ENCODE results near the gene EFNA5.

Gene EFNA5

DNA sequence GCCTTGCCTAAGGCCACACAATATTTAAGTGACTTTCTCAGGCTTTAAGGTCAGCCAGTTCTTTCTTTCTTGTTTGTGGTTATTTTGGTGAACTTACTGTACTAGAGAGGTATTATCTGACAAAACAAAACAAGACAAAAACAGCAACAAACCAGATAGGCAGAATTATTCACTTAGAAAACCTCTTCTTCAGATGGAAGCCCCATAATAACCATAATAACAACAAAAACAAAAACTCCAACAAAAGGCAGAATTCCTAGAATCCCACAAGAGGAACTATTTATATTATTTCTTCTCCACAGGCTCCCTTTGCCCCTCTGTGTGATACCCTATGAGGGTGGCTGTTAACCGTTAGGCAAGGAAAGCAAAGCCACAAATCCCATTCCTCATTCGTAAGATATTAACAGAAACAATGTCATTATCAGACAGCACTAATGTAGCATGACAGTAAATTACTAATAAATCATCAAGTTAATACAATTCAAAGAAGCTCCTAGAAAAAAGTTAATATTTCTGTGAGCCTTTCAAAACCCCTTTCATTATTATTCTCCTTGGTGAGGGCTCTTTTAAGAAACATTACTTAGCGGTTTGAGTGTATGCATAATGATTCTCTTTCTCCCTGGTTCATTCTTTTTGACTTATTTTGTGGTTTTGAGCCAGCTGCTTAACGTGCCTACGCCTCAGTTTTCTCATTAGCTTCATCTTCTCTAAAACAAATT lies 274.9 kb downstream of the EFNA5 start:
- no peak for ATAC-seq (replicated peaks; ENCODE audit: extremely low read depth, poor library complexity, severe bottlenecking)
- no peak for DNase-seq (ENCODE audit: low spot score in 2 of 2)
- H3K4me1 Mint-ChIP-seq = peaks cover 16% of the 10 kb centered on the region
- peak overlapping the region; percentile 8 for H3K4me3 Mint-ChIP-seq
- H3K9me3 Mint-ChIP-seq = no peaks in the 10 kb centered on the region
- peaks cover 4% of the 10 kb centered on the region for H3K36me3 Mint-ChIP-seq (ENCODE audit: insufficient read depth)
- H3K27ac Mint-ChIP-seq (ENCODE audit: low read depth) = peak overlapping the region; percentile 85
- H3K27me3 Mint-ChIP-seq = no peaks in the 10 kb centered on the region

DNA sequence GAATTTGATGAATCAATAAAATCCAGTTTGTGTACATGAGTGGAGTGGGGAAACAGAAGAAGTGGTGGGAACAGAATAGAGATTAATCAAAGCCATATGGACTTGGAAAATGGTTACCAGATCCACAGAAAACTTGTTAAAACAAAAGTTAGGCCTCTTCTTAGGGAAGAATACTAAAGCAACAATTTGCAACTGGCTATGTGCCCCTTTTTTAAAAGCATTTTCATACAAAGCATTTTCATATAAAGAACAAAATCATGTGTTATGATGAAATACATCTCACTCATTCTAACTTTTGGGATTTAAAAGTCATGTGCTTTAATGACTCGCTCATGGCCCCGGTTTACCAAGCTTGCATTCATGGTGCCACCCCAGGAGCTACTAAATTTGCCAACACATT lies 276.9 kb downstream of the EFNA5 start:
- ATAC-seq (replicated peaks; ENCODE audit: extremely low read depth, poor library complexity, severe bottlenecking) (no peak), DNase-seq (ENCODE audit: low spot score in 2 of 2) (no peak)
- H3K4me3 Mint-ChIP-seq = no peak overlapping the region
- no peak overlapping the region for H3K27ac Mint-ChIP-seq (ENCODE audit: low read depth)
- H3K36me3 Mint-ChIP-seq (ENCODE audit: insufficient read depth) = peaks cover 4% of the 10 kb centered on the region
- H3K4me1 Mint-ChIP-seq = peaks cover 28% of the 10 kb centered on the region
- H3K9me3 Mint-ChIP-seq = no peaks in the 10 kb centered on the region
- no peaks in the 10 kb centered on the region for H3K27me3 Mint-ChIP-seq

DNA sequence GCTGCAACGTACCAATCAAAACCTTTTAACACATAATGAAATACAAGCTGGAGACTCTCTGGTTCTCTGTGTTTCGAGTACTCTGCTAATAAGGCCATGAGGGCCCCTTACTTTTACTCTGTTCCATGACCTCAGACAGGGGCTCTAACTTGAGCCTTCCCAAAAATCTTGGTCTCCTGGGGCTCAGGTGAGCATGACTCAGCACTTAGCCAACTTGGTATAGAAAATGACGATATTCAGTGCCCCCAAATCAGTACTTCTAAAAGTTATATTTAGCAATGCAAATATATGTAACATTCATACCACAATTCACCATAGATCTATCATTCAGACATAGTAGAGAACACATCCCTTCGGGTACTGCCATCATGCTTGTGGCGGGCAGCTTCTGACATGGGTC lies 278.9 kb downstream of the EFNA5 start:
- Mint-ChIP-seq H3K4me1 (peaks cover 47% of the 10 kb centered on the region), H3K36me3 (ENCODE audit: insufficient read depth) (peaks cover 4% of the 10 kb centered on the region), H3K27me3 (no peaks in the 10 kb centered on the region), H3K27ac (ENCODE audit: low read depth) (no peak overlapping the region), H3K9me3 (no peaks in the 10 kb centered on the region), H3K4me3 (no peak overlapping the region)
- no peak for ATAC-seq (replicated peaks; ENCODE audit: extremely low read depth, poor library complexity, severe bottlenecking)
- no peak for DNase-seq (ENCODE audit: low spot score in 2 of 2)

DNA sequence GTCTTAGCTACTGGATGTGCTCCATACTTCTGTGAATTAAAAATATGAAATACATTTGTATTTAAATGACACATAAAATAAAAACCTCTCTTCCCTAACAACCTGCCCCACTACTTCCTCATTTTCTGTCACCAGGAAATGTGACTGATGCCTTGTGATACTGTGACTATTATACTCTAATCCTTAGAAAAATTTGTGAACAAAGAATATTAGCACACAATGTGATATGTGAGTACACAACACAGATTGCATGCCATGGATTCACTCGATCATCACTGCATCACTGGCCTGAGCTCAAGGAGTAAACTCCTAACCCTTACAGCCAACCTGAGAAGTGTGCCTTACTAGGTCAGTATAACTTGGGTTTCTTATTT lies 281.0 kb downstream of the EFNA5 start:
- no peak overlapping the region for H3K4me3 Mint-ChIP-seq

DNA sequence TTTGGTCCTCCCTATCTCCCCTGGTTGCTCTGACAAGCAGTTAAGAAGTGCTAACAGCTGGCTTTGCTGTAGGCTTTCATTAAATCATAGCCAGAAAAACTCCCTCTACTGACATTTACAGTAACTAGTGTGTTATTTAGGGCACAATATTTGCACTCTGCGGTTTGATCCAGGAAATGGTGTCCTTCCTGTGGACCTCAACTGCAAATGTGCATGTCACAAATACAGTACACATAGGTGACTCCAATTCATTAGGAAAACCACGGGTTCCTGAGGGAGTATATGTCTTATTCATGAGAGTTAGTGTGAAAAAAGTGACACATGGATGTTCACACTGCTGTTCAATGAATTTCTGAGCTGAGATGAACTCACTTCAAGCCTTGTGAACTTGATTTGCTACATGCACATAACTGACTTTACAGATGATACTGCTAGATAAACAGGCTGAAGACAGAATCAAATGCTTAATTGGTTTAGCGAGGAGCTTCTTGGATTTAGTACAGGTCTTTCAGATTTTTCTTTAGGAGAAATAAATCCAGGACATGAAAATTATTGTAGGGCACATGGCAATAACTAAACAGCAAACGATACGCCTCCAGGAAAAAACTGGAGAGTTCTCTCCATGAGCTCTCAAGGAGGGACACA lies 281.5 kb downstream of the EFNA5 start:
- H3K4me3 Mint-ChIP-seq = peak overlapping the region; percentile 51
- no peaks in the 10 kb centered on the region for H3K36me3 Mint-ChIP-seq (ENCODE audit: insufficient read depth)
- peak in 1 of 2 donors; percentile 27 for DNase-seq (ENCODE audit: low spot score in 2 of 2)
- ATAC-seq (replicated peaks; ENCODE audit: extremely low read depth, poor library complexity, severe bottlenecking) = peak; percentile 76
- peak overlapping the region; percentile 77 for H3K27ac Mint-ChIP-seq (ENCODE audit: low read depth)
- no peaks in the 10 kb centered on the region for H3K27me3 Mint-ChIP-seq
- H3K4me1 Mint-ChIP-seq = peaks cover 33% of the 10 kb centered on the region
- H3K9me3 Mint-ChIP-seq = no peaks in the 10 kb centered on the region

More for the DNA sequence above, 281.0 kb downstream of the EFNA5 start:
- no peaks in the 10 kb centered on the region for H3K9me3 Mint-ChIP-seq
- no peaks in the 10 kb centered on the region for H3K36me3 Mint-ChIP-seq (ENCODE audit: insufficient read depth)
- peaks cover 33% of the 10 kb centered on the region for H3K4me1 Mint-ChIP-seq
- no peaks in the 10 kb centered on the region for H3K27me3 Mint-ChIP-seq
- peak overlapping the region; percentile 77 for H3K27ac Mint-ChIP-seq (ENCODE audit: low read depth)
- ATAC-seq (replicated peaks; ENCODE audit: extremely low read depth, poor library complexity, severe bottlenecking) (no peak), DNase-seq (ENCODE audit: low spot score in 2 of 2) (no peak)

DNA sequence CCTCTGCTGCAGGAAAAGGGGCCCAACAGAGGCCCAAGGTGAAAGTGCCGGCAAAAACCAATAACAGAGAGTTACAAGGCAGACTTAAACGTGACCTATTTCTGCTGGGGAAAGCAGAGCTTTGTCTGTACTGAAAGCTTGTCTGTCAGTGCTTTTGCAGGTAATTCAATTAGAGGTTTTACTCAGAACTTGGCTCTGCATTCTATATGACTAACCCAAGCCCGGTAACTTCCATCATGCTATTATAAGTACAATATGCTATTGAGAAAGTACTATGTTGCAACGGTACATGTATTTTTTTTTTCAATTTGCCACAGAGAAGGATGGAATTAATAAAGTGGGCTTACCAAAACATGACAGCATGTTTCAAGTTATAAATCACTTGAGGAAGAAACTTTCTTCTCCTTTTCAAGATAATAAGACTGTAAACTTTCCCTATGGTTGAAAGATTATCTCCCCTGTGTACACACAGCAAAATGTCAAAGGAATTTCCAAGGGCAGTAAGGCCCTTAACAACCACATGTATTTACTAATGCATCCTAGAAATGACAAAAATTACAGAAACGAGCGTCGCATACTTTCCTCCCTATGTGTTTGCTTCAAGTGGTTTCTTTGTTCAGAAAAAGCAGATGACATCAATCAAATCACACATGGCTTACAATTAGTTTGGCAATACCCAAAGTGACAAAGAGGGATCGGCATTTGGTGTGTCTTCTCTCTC lies 282.4 kb downstream of the EFNA5 start:
- H3K9me3 Mint-ChIP-seq = no peaks in the 10 kb centered on the region
- no peaks in the 10 kb centered on the region for H3K27me3 Mint-ChIP-seq
- H3K36me3 Mint-ChIP-seq (ENCODE audit: insufficient read depth) = peaks cover under 1% of the 10 kb centered on the region
- peaks cover 33% of the 10 kb centered on the region for H3K4me1 Mint-ChIP-seq
- ATAC-seq (replicated peaks; ENCODE audit: extremely low read depth, poor library complexity, severe bottlenecking) (peak; percentile 41), DNase-seq (ENCODE audit: low spot score in 2 of 2) (no peak)
- peak overlapping the region; percentile 51 for H3K4me3 Mint-ChIP-seq
- peak overlapping the region; percentile 77 for H3K27ac Mint-ChIP-seq (ENCODE audit: low read depth)

DNA sequence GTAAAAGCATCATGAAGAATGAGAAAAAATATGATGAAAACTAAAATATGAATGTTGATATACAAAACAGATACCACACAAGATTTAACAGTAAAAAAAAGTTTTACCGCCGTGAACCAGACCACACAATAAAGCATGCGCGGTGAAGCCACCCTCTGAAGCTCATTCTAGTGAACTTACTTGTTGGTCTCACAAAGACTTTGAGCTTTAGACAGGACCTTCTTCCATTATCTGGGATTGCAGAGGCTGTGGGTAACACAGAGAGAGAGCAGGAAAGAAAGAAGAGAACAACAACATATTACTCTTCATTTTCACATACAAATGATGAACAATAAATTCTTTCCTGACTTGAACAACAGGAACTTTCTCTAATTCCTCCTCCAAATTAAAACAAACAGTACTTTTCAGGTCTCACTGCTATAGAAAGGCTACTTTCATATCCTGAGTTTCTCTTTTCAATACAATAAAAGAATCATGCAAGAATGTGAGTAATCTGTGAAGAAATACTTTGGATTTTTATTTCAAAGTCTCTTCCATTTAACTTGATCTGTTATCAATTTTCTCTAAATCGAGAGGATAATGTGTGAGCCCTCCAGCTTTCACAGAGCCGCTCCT lies 283.1 kb downstream of the EFNA5 start:
- H3K27me3 Mint-ChIP-seq = no peaks in the 10 kb centered on the region
- no peaks in the 10 kb centered on the region for H3K9me3 Mint-ChIP-seq
- no peak for ATAC-seq (replicated peaks; ENCODE audit: extremely low read depth, poor library complexity, severe bottlenecking)
- H3K4me3 Mint-ChIP-seq = peak overlapping the region; percentile 51
- peak overlapping the region; percentile 77 for H3K27ac Mint-ChIP-seq (ENCODE audit: low read depth)
- peaks cover 33% of the 10 kb centered on the region for H3K4me1 Mint-ChIP-seq
- no peak for DNase-seq (ENCODE audit: low spot score in 2 of 2)
- peaks cover 2% of the 10 kb centered on the region for H3K36me3 Mint-ChIP-seq (ENCODE audit: insufficient read depth)

DNA sequence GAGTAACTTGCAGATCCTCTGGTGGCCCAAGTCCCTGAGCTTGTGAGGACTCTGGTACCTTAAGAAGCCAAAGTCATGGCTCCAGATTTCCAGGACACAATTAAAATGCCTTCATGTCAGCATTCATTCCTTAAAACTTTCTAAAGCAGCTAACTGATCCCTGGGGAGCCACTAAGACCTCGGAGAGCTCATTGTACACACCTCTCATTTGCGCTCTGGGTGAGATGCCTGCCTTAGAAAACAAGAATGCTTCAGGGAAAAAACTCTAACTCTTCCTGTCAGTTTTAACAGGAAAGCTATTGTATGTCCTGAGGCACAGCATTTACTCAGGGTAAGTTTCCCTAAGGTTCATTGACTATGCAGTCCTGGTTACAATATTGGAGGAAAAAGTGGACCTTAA lies 285.0 kb downstream of the EFNA5 start:
- no peaks in the 10 kb centered on the region for H3K9me3 Mint-ChIP-seq
- peaks cover 33% of the 10 kb centered on the region for H3K4me1 Mint-ChIP-seq
- no peak for DNase-seq (ENCODE audit: low spot score in 2 of 2)
- H3K27ac Mint-ChIP-seq (ENCODE audit: low read depth) = no peak overlapping the region
- peaks cover 5% of the 10 kb centered on the region for H3K36me3 Mint-ChIP-seq (ENCODE audit: insufficient read depth)
- no peaks in the 10 kb centered on the region for H3K27me3 Mint-ChIP-seq
- no peak overlapping the region for H3K4me3 Mint-ChIP-seq
- no peak for ATAC-seq (replicated peaks; ENCODE audit: extremely low read depth, poor library complexity, severe bottlenecking)

DNA sequence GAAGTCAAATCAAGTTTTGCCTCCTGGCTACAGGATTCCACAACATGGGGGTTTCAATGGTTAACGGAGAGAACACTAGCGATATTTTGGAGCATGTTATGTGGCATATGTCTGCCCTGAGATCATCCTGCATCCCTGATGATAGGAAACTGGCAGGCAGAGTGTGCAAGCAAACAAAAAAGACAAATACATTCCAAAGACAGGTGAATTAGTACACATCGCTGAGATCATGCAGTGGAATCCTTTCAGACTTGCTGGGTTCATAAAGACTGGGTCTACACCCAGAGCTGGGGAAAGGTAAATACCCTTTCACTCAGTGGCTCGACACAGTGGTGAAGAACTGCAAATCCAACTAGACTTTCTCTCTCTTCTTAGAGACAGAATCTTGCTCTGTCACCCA lies 286.5 kb downstream of the EFNA5 start:
- DNase-seq (ENCODE audit: low spot score in 2 of 2) (no peak), ATAC-seq (replicated peaks; ENCODE audit: extremely low read depth, poor library complexity, severe bottlenecking) (no peak)
- Mint-ChIP-seq H3K27me3 (no peaks in the 10 kb centered on the region), H3K27ac (ENCODE audit: low read depth) (no peak overlapping the region), H3K36me3 (ENCODE audit: insufficient read depth) (peaks cover 5% of the 10 kb centered on the region), H3K4me3 (no peak overlapping the region), H3K9me3 (no peaks in the 10 kb centered on the region), H3K4me1 (peaks cover 25% of the 10 kb centered on the region)

DNA sequence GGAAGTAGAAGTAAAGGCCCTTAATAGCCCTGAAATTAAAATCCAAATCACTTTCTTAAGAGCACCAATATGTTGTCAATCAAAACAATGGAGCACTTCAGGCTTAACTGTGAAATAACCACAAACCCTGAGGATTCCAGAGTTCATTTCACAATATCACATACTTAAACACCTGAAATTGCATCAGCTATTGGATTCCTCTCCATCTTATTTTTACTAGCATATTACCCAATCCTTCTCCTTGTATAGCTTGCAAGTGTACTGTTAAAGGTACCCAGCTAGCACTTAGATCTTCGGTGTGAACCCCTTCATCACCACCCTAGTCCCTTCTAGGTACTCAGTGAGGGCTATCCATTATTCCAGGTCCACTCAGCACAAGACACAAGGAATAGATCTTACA lies 287.3 kb downstream of the EFNA5 start:
- H3K27ac Mint-ChIP-seq (ENCODE audit: low read depth) = no peak overlapping the region
- H3K36me3 Mint-ChIP-seq (ENCODE audit: insufficient read depth) = peaks cover 5% of the 10 kb centered on the region
- H3K4me3 Mint-ChIP-seq = no peak overlapping the region
- H3K27me3 Mint-ChIP-seq = no peaks in the 10 kb centered on the region
- H3K4me1 Mint-ChIP-seq = peaks cover 17% of the 10 kb centered on the region
- ATAC-seq (replicated peaks; ENCODE audit: extremely low read depth, poor library complexity, severe bottlenecking) (no peak), DNase-seq (ENCODE audit: low spot score in 2 of 2) (no peak)
- H3K9me3 Mint-ChIP-seq = no peaks in the 10 kb centered on the region

DNA sequence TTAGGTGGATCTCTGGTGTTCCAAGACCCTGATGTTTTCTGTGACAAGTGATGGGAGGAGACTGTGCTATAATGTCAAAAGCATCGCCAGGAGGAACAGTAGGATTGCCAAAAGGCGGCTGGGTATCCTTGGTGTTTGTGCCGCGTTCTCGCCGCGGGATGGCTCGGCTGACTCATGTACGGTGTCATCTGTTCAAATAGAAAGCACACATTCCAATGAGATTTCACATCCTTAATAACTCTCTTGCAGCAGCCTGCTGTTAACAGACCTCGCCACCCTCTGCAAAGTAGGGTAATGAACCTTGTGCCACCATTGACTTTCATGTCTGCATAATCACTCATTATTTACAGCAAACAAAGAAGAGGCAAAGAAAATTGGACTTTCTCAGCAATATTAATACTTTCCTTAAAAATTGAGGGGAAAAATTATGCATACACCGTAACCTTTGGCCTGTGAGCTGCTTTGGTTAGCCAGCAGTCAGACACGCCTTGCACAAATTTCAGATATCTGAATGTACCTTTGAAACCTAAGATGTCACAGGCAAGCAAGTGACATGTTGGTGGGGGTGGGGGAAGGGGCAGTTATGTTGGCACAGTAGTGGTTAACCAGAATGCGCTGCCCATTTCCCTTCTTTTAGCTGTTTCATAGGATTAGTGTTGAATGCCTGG lies 289.4 kb downstream of the EFNA5 start:
- H3K27ac Mint-ChIP-seq (ENCODE audit: low read depth) = no peak overlapping the region
- H3K4me1 Mint-ChIP-seq = no peaks in the 10 kb centered on the region

DNA sequence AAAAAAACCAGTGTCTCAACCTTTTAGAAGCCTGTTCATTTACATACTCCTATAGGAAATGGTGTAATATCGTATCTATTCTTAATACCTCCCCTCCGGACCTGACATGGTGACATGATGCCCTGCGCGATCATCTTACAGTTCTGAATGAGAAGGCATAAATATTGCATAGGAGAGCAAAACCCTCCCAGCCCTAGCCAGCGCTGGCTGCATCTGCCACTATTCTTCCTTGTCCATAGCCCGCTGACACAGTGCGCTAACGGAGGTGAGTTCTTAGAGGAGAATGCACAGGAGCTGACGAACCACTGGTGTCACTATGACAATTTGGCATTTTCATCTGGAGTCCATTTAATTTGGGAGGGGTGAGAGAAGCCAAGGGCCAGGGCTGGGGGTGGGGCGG lies 290.1 kb downstream of the EFNA5 start:
- no peak for DNase-seq (ENCODE audit: low spot score in 2 of 2)
- Mint-ChIP-seq H3K27ac (ENCODE audit: low read depth) (no peak overlapping the region), H3K4me3 (no peak overlapping the region), H3K27me3 (no peaks in the 10 kb centered on the region), H3K36me3 (ENCODE audit: insufficient read depth) (peaks cover 5% of the 10 kb centered on the region), H3K4me1 (no peaks in the 10 kb centered on the region), H3K9me3 (no peaks in the 10 kb centered on the region)
- ATAC-seq (replicated peaks; ENCODE audit: extremely low read depth, poor library complexity, severe bottlenecking) = no peak

More for the DNA sequence above, 289.4 kb downstream of the EFNA5 start:
- no peak overlapping the region for H3K4me3 Mint-ChIP-seq
- H3K36me3 Mint-ChIP-seq (ENCODE audit: insufficient read depth) = peaks cover 5% of the 10 kb centered on the region
- no peak for ATAC-seq (replicated peaks; ENCODE audit: extremely low read depth, poor library complexity, severe bottlenecking)
- DNase-seq (ENCODE audit: low spot score in 2 of 2) = no peak
- H3K9me3 Mint-ChIP-seq = no peaks in the 10 kb centered on the region
- H3K27me3 Mint-ChIP-seq = no peaks in the 10 kb centered on the region

Data from central memory CD8-positive, alpha-beta T cell (primary cell).